Subcutaneous adipose tissue (tissue), 4 donors: ENCODE results near the gene NUP210. TPM values are rescaled to one million over a fixed set of nuclear protein-coding genes. Genes with fewer than 3 reads are reported as not detected.

Experiments used
- CTCF ChIP-seq: fragments of 450-650 bp; IDR thresholded peaks from one replicate; pipeline ENCODE4 v1.5.1; 2016; ENCODE audit warnings: low read depth, mild to moderate bottlenecking, control low read depth, antibody characterized with exemption, moderate library complexity
- total RNA-seq, 4 donors: library from RNA; depleted of rRNA; stranded (reverse); fragments of >200 nt; gene quantifications; one replicate each; pipeline ENCODE4 v1.1.0, GENCODE V29; 2016

Gene NUP210
- total RNA-seq, 4 donors from 2014 or later = 1.1 to 9.9 (median 2.0) TPM

- no peak for TF ChIP-seq CTCF
Measured at GRCh38 chr3:13425689-13426088, 5.6 kb upstream of the NUP210 start.

- TF ChIP-seq CTCF = no peak
Measured at GRCh38 chr3:13424865-13425617, 4.9 kb upstream of the NUP210 start.

- no peak for TF ChIP-seq CTCF
Measured at GRCh38 chr3:13424141-13424844, 4.2 kb upstream of the NUP210 start.

GRCh38 chr3:13420831-13421765 lies 976 bp upstream of the NUP210 start:
- TF ChIP-seq CTCF = no peak

GRCh38 chr3:13419505-13420044 lies 547 bp downstream of the NUP210 start:
- no peak for TF ChIP-seq CTCF

GRCh38 chr3:13417166-13417947 lies 2.8 kb downstream of the NUP210 start:
- no peak for TF ChIP-seq CTCF
